Liver (tissue), 9 donors: Measurements from ENCODE around the gene CCDC8. TPM values are rescaled to one million over a fixed set of nuclear protein-coding genes. Genes with fewer than 3 reads are reported as not detected.
"Not testable (repeated sequence)": the region's sequence is repeated elsewhere in the genome, so short reads cannot be mapped to it uniquely, and the experiment has no call there.

Experiments used
- DNase-seq: peaks from one replicate; pipeline ENCODE4 v3.0.0-alpha.2; 2017; ENCODE audit warnings: low spot score
- H3K27ac ChIP-seq, 2 donors: one replicate each; pipeline ENCODE4 v1.7.0; 2013; ENCODE audit warnings: inconsistent platforms in 2 of 2, low read length in 2 of 2, control low read depth in 1 of 2, low read depth in 1 of 2, mild to moderate bottlenecking in 1 of 2
- H3K27me3 ChIP-seq, 4 donors: one replicate each; pipeline versions ENCODE4 v1.6.1 to v1.7.0; 2013; ENCODE audit warnings: low read length in 3 of 4, inconsistent platforms in 1 of 4, mild to moderate bottlenecking in 1 of 4, moderate library complexity in 1 of 4; ENCODE audit not compliant: control insufficient read depth in 4 of 4, insufficient read depth in 4 of 4
- H3K36me3 ChIP-seq, 4 donors: one replicate each; pipeline versions ENCODE4 v1.6.1 to v1.7.0; 2013; ENCODE audit warnings: low read length in 3 of 4, mild to moderate bottlenecking in 3 of 4, low read depth in 1 of 4, moderate library complexity in 1 of 4; ENCODE audit not compliant: control insufficient read depth in 4 of 4, insufficient read depth in 3 of 4
- H3K4me1 ChIP-seq, 4 donors: one replicate each; pipeline versions ENCODE4 v1.6.1 to v1.7.0; 2013; ENCODE audit warnings: low read length in 3 of 4, mild to moderate bottlenecking in 3 of 4, moderate library complexity in 1 of 4; ENCODE audit not compliant: control insufficient read depth in 4 of 4, insufficient read depth in 4 of 4
- H3K4me3 ChIP-seq, 3 donors: one replicate each; pipeline versions ENCODE4 v1.6.1 to v1.7.0; 2013; ENCODE audit warnings: low read length in 3 of 3, control low read depth in 1 of 3, low read depth in 1 of 3, mild to moderate bottlenecking in 1 of 3
- H3K9ac ChIP-seq, 2 donors: one replicate each; pipeline ENCODE4 v1.7.0; 2013; ENCODE audit warnings: low read length in 2 of 2, mild to moderate bottlenecking in 2 of 2, moderate library complexity in 2 of 2, control low read depth in 1 of 2, low read depth in 1 of 2
- H3K9me3 ChIP-seq, 4 donors: one replicate each; pipeline versions ENCODE4 v1.6.1 to v1.7.0; 2013; ENCODE audit warnings: low read length in 3 of 4; ENCODE audit not compliant: control insufficient read depth in 4 of 4
- ATF3 ChIP-seq: IDR thresholded peaks from 2 replicates; pipeline ENCODE4 v1.6.1; 2016; ENCODE audit warnings: antibody characterized with exemption
- EGR1 ChIP-seq, 2 donors: IDR thresholded peaks; 2 replicates each; pipeline ENCODE4 v1.6.1; 2016 to 2018; ENCODE audit warnings: antibody characterized with exemption in 2 of 2, low read depth in 2 of 2
- FOXA1 ChIP-seq: IDR thresholded peaks from 2 replicates; pipeline ENCODE4 v1.6.1; 2016; ENCODE audit warnings: antibody characterized with exemption
- FOXA2 ChIP-seq: IDR thresholded peaks from 2 replicates; pipeline ENCODE4 v1.6.1; 2016; ENCODE audit warnings: antibody characterized with exemption
- GABPA ChIP-seq, 2 donors: IDR thresholded peaks in 1 of 2; conservative IDR thresholded peaks in 1 of 2; 2 replicates each; pipeline ENCODE4 v1.6.1; 2016; ENCODE audit warnings: antibody characterized with exemption in 2 of 2, mild to moderate bottlenecking in 1 of 2, moderate library complexity in 1 of 2
- HNF4A ChIP-seq, 2 donors: conservative IDR thresholded peaks; 2 replicates each; pipeline ENCODE4 v1.6.1; 2016; ENCODE audit warnings: antibody characterized with exemption in 2 of 2, mild to moderate bottlenecking in 2 of 2
- HNF4G ChIP-seq: IDR thresholded peaks from 2 replicates; pipeline ENCODE4 v1.6.1; 2016; ENCODE audit warnings: antibody characterized with exemption
- JUND ChIP-seq, 2 donors: IDR thresholded peaks; 2 replicates each; pipeline ENCODE4 v1.6.1; 2016; ENCODE audit warnings: antibody characterized with exemption in 2 of 2
- MAX ChIP-seq: IDR thresholded peaks from 2 replicates; pipeline ENCODE4 v1.6.1; 2016; ENCODE audit warnings: antibody characterized with exemption
- NR2F2 ChIP-seq: IDR thresholded peaks from 2 replicates; pipeline ENCODE4 v1.6.1; 2016; ENCODE audit warnings: antibody characterized with exemption
- RAD21 ChIP-seq, 2 donors: IDR thresholded peaks; 2 replicates each; pipeline ENCODE4 v1.6.1; 2016; ENCODE audit warnings: antibody characterized with exemption in 2 of 2, mild to moderate bottlenecking in 2 of 2
- RXRA ChIP-seq, 2 donors: IDR thresholded peaks; 2 replicates each; pipeline ENCODE4 v1.6.1; 2017 to 2018; ENCODE audit warnings: antibody characterized with exemption in 2 of 2, mild to moderate bottlenecking in 1 of 2
- SP1 ChIP-seq: IDR thresholded peaks from 2 replicates; pipeline ENCODE4 v1.6.1; 2018; ENCODE audit warnings: antibody characterized with exemption, mild to moderate bottlenecking
- TAF1 ChIP-seq: conservative IDR thresholded peaks from 2 replicates; pipeline ENCODE4 v1.6.1; 2016; ENCODE audit warnings: antibody characterized with exemption, mild to moderate bottlenecking
- YY1 ChIP-seq: IDR thresholded peaks from 2 replicates; pipeline ENCODE4 v1.6.1; 2016; ENCODE audit warnings: antibody characterized with exemption, mild to moderate bottlenecking
- WGBS: extraction: QIAGEN DNeasy Blood & Tissue Kit; methylation state at CpG from one replicate; pipeline ENCODE4 v1.1.7; 2013; 5-methylcytosine and 5-hydroxymethylcytosine counted together
- polyA plus RNA-seq, 2 donors: library from polyadenylated mRNA; stranded (reverse) in 1 of 2; unstranded in 1 of 2; fragments of 200-250 nt in 1 of 2; fragments of >200 nt in 1 of 2; fragmentation: Nextera tagmentation in 1 of 2; extraction: Ambion mirVana in 1 of 2; gene quantifications; one replicate each; pipeline versions ENCODE4 v1.2.1 to v1.2.3, GENCODE V29; 2013 to 2015
- total RNA-seq, 2 donors: library from RNA; depleted of rRNA; stranded (reverse); fragments of >200 nt; gene quantifications; one replicate each; pipeline ENCODE4 v1.2.3, GENCODE V29; 2014
- TF ChIP-seq, protein P1 (sequence below): IDR thresholded peaks from 2 replicates; pipeline ENCODE4 v1.6.1; 2016; ENCODE audit warnings: antibody characterized with exemption, mild to moderate bottlenecking
- TF ChIP-seq, protein P2 (sequence below): fragments of 150-350 bp; IDR thresholded peaks from 2 replicates; pipeline ENCODE4 v1.5.1; 2017; ENCODE audit warnings: improper control_type of control experiment, low read depth, low read length; ENCODE audit not compliant: missing input control
- TF ChIP-seq, protein P3 (sequence below): IDR thresholded peaks from 2 replicates; pipeline ENCODE4 v1.6.1; 2016; ENCODE audit warnings: antibody characterized with exemption
- donor health status: healthy.
- donor health status: healthy.
- donor health status: healthy.
- donor health status: healthy.
- donor health status: healthy.

Gene CCDC8
- total and polyA plus RNA-seq, 4 donors: 0.18 to 5.9 (median 0.62) TPM

DNA sequence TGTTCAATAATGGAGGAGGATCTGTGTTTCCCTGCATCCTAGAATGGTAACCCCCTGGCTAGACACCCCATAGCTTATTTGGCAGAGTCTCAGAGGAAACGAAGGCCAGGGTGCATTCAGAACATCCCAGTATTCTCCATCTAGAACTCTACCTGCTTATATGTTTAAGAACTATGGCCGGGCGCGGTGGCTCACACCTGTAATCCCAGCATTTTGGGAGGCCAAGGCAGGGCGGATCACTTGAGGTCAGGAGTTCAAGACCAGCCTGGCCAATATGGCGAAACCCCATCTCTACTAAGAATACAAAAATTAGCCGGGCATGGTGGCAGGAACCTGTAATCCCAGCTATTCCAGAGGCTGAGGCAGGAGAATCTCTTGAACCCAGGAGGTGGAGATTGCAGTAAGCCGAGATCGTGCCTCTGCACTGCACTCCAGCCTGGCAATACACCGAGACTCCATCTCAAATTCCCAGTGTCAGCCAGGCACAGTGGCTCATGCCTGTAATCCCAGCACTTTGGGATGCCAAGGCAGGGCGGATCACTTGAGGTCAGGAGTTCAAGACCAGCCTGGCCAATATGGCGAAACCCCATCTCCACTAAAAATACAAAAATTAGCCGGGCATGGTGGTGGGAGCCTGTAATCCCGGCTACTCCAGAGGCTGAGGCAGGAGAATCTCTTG, 15.4 kb downstream of the CCDC8 start:
- H3K9me3 ChIP-seq, DNase-seq, H3K9ac ChIP-seq, H3K36me3 ChIP-seq, H3K27me3 ChIP-seq, H3K27ac ChIP-seq, H3K4me1 ChIP-seq, H3K4me3 ChIP-seq: not testable (repeated sequence)
- WGBS: 93% methylated on average over 14 of the region's 14 CpGs

DNA sequence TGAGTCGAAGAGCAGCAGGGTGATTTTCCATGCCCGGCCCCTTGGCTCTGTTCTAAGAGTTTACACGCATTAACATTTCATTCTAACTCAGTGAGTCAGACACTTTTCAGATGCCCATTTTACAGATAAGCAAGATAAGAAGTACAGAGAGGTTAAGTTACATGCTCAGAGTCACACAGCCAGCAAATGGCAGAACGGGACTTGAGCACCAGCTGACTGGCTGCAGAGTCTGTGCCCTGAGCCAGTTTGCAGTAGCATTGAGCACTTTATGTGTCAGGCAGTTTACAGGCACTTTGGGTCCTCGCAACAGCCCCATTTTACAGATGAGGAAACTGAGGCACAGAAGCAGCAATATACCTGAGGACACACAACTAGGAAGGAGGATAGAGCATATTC, 19.0 kb downstream of the CCDC8 start:
- 94% methylated on average over 5 of the region's 5 CpGs for WGBS
- DNase-seq: no peak
- Histone ChIP-seq H3K9ac (no peak overlapping the region), H3K4me1 (no peaks in the 10 kb centered on the region), H3K4me3 (no peak overlapping the region), H3K36me3 (peaks cover 0 to 20% (median 6%) of the 10 kb centered on the region in 4 donors), H3K27me3 (no peaks in the 10 kb centered on the region), H3K9me3 (no peaks in the 10 kb centered on the region), H3K27ac (no peak overlapping the region)
- TF ChIP-seq GABPA (IDR thresholded peaks at IDR 0.05 in 1 of 2, conservative IDR thresholded peaks at IDR 0.05 in 1 of 2): no peak
- TF ChIP-seq HNF4G: no peak
- TF ChIP-seq NR2F2: no peak
- TF ChIP-seq RAD21 (IDR thresholded peaks at IDR 0.05): no peak
- TF ChIP-seq JUND (IDR thresholded peaks at IDR 0.05): no peak
- TF ChIP-seq, protein P1, sequence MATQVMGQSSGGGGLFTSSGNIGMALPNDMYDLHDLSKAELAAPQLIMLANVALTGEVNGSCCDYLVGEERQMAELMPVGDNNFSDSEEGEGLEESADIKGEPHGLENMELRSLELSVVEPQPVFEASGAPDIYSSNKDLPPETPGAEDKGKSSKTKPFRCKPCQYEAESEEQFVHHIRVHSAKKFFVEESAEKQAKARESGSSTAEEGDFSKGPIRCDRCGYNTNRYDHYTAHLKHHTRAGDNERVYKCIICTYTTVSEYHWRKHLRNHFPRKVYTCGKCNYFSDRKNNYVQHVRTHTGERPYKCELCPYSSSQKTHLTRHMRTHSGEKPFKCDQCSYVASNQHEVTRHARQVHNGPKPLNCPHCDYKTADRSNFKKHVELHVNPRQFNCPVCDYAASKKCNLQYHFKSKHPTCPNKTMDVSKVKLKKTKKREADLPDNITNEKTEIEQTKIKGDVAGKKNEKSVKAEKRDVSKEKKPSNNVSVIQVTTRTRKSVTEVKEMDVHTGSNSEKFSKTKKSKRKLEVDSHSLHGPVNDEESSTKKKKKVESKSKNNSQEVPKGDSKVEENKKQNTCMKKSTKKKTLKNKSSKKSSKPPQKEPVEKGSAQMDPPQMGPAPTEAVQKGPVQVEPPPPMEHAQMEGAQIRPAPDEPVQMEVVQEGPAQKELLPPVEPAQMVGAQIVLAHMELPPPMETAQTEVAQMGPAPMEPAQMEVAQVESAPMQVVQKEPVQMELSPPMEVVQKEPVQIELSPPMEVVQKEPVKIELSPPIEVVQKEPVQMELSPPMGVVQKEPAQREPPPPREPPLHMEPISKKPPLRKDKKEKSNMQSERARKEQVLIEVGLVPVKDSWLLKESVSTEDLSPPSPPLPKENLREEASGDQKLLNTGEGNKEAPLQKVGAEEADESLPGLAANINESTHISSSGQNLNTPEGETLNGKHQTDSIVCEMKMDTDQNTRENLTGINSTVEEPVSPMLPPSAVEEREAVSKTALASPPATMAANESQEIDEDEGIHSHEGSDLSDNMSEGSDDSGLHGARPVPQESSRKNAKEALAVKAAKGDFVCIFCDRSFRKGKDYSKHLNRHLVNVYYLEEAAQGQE: no peak
- TF ChIP-seq, protein P2, sequence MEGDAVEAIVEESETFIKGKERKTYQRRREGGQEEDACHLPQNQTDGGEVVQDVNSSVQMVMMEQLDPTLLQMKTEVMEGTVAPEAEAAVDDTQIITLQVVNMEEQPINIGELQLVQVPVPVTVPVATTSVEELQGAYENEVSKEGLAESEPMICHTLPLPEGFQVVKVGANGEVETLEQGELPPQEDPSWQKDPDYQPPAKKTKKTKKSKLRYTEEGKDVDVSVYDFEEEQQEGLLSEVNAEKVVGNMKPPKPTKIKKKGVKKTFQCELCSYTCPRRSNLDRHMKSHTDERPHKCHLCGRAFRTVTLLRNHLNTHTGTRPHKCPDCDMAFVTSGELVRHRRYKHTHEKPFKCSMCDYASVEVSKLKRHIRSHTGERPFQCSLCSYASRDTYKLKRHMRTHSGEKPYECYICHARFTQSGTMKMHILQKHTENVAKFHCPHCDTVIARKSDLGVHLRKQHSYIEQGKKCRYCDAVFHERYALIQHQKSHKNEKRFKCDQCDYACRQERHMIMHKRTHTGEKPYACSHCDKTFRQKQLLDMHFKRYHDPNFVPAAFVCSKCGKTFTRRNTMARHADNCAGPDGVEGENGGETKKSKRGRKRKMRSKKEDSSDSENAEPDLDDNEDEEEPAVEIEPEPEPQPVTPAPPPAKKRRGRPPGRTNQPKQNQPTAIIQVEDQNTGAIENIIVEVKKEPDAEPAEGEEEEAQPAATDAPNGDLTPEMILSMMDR: no peak
- no peak for TF ChIP-seq TAF1
- no peak for TF ChIP-seq SP1
- no peak for TF ChIP-seq ATF3
- no peak for TF ChIP-seq MAX
- TF ChIP-seq HNF4A (conservative IDR thresholded peaks at IDR 0.05): no peak
- no peak for TF ChIP-seq FOXA1
- no peak for TF ChIP-seq RXRA (IDR thresholded peaks at IDR 0.05)
- TF ChIP-seq YY1: no peak
- TF ChIP-seq, protein P3, sequence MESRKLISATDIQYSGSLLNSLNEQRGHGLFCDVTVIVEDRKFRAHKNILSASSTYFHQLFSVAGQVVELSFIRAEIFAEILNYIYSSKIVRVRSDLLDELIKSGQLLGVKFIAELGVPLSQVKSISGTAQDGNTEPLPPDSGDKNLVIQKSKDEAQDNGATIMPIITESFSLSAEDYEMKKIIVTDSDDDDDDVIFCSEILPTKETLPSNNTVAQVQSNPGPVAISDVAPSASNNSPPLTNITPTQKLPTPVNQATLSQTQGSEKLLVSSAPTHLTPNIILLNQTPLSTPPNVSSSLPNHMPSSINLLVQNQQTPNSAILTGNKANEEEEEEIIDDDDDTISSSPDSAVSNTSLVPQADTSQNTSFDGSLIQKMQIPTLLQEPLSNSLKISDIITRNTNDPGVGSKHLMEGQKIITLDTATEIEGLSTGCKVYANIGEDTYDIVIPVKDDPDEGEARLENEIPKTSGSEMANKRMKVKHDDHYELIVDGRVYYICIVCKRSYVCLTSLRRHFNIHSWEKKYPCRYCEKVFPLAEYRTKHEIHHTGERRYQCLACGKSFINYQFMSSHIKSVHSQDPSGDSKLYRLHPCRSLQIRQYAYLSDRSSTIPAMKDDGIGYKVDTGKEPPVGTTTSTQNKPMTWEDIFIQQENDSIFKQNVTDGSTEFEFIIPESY: no peak
- no peak for TF ChIP-seq FOXA2
- TF ChIP-seq EGR1 (IDR thresholded peaks at IDR 0.05; ENCODE audit: low read depth in 2 of 2): no peak
